K562 (cell line): ENCODE measurements around the gene SGMS1. TPM values are rescaled to one million over a fixed set of nuclear protein-coding genes. Genes with fewer than 3 reads are reported as not detected.

Experiments used
- ESRRB ChIP-seq: fragments of 250-450 bp; sonication (Bioruptor Pico); IDR thresholded peaks from 2 replicates; pipeline ENCODE4 v1.5.0; 2020; ENCODE audit warnings: mild to moderate bottlenecking, moderate library complexity, borderline replicate concordance
- HMG20B ChIP-seq: fragments of 250-450 bp; sonication (Bioruptor Pico); IDR thresholded peaks from 2 replicates; pipeline ENCODE4 v1.5.0; 2021; ENCODE audit warnings: mild to moderate bottlenecking
- ILK ChIP-seq: fragments of 450-650 bp; IDR thresholded peaks from 2 replicates; pipeline ENCODE4 v1.6.1; 2016; ENCODE audit warnings: missing genetic modification characterization, low read depth, mild to moderate bottlenecking, missing compliant biosample characterization, moderate library complexity, borderline replicate concordance
- MAFF ChIP-seq: IDR thresholded peaks from 2 replicates; pipeline ENCODE4 v1.6.1; 2012; ENCODE audit warnings: low read length, improper control_type of control experiment
- MCM3 ChIP-seq: fragments of 450-650 bp; IDR thresholded peaks from 2 replicates; pipeline ENCODE4 v1.6.1; 2016
- MGA ChIP-seq: fragments of 450-650 bp; IDR thresholded peaks from 2 replicates; pipeline ENCODE4 v1.6.1; 2016; ENCODE audit warnings: mild to moderate bottlenecking, moderate library complexity
- NR2C1 ChIP-seq, 2 experiments: fragments of 450-650 bp; IDR thresholded peaks; 2 replicates each; pipeline ENCODE4 v1.6.1; 2017; ENCODE audit warnings: mild to moderate bottlenecking in 2 of 2, antibody characterized with exemption in 1 of 2, inconsistent platforms in 1 of 2, missing compliant biosample characterization in 1 of 2, missing genetic modification characterization in 1 of 2
- RBBP5 ChIP-seq: fragments of 200-600 bp; sonication (generic); IDR thresholded peaks from 2 replicates; pipeline ENCODE4 v1.6.1; 2012; ENCODE audit warnings: borderline replicate concordance, mild to moderate bottlenecking, low read length, control low read depth, inconsistent platforms; ENCODE audit not compliant: insufficient read depth, poor library complexity, severe bottlenecking
- SUPT5H ChIP-seq: fragments of 450-650 bp; IDR thresholded peaks from 2 replicates; pipeline ENCODE4 v1.6.1; 2016
- TBP ChIP-seq: optimal IDR thresholded peaks from 2 replicates; pipeline ENCODE3; 2011; ENCODE audit warnings: low read depth, low read length, improper control_type of control experiment
- TOE1 ChIP-seq, 2 experiments: fragments of 450-650 bp in 1 of 2; sonication (generic) in 1 of 2; formaldehyde crosslinking in 1 of 2; IDR thresholded peaks; 2 replicates each; pipeline versions ENCODE4 v1.7.1 to v1.8.0; 2016 to 2022; ENCODE audit warnings: borderline replicate concordance in 2 of 2, mild to moderate bottlenecking in 2 of 2, antibody characterized with exemption in 1 of 2, inconsistent platforms in 1 of 2, low read depth in 1 of 2, missing genetic modification reagents in 1 of 2, moderate library complexity in 1 of 2
- ZFP36 ChIP-seq: fragments of 150-350 bp; IDR thresholded peaks from 2 replicates; pipeline ENCODE4 v1.6.1; 2018; ENCODE audit warnings: low read length, low read depth; ENCODE audit not compliant: partially characterized antibody
- ZNF212 ChIP-seq: fragments of 450-650 bp; formaldehyde crosslinking; IDR thresholded peaks from 2 replicates; pipeline ENCODE4 v1.4.0; 2020; ENCODE audit warnings: mild to moderate bottlenecking
- ZNF239 ChIP-seq: fragments of 250-450 bp; sonication (Bioruptor Pico); IDR thresholded peaks from 2 replicates; pipeline ENCODE4 v1.4.0; 2020; ENCODE audit warnings: mild to moderate bottlenecking
- ZNF354B ChIP-seq: fragments of 250-450 bp; sonication (Bioruptor Pico); IDR thresholded peaks from 2 replicates; pipeline ENCODE4 v1.4.0; 2020
- ZNF764 ChIP-seq: fragments of 250-450 bp; sonication (Bioruptor Pico); IDR thresholded peaks from 2 replicates; pipeline ENCODE4 v1.4.0; 2020; ENCODE audit warnings: low read depth, mild to moderate bottlenecking, moderate library complexity
- polyA plus RNA-seq, 8 experiments: library from polyadenylated mRNA; depleted of rRNA in 4 of 8; stranded (reverse) in 5 of 8; unstranded in 3 of 8; fragments of >200 nt; fragmentation: Nextera tagmentation in 2 of 8; fragmentation: Illumina TruSeq in 1 of 8; extraction: Ambion mirVana in 2 of 8; extraction: Trizol in 1 of 8; gene quantifications; 2 replicates each; pipeline versions ENCODE4 v1.2.1 to v1.2.3, GENCODE V29; 2011 to 2014; ENCODE audit warnings: inconsistent platforms in 1 of 8, missing spikeins in 1 of 8
- total RNA-seq, 7 experiments: library from RNA; depleted of rRNA in 6 of 7; stranded (reverse); fragments of >200 nt in 6 of 7; fragmentation: Illumina TruSeq in 2 of 7; extraction: Trizol in 2 of 7; gene quantifications; 2 replicates each; pipeline versions ENCODE4 v1.2.1 to v1.2.3, GENCODE V29; 2011 to 2021; ENCODE audit warnings: low replicate concordance in 1 of 7

The SGMS1 gene
- total and polyA plus RNA-seq, 9 of the 15 experiments (the other 6 are each of a cell fraction or from before 2014, with no cell fraction given) = 22.6 to 232 (median 82.2) TPM

GRCh38 chr10:50621968-50622705 is 1.6 kb downstream of the SGMS1 start (continued):
- peak; percentile 28; the same call in 1 of the 2 replicates for TF ChIP-seq MGA
- no peak for TF ChIP-seq NR2C1 (IDR thresholded peaks at IDR 0.05)
- TF ChIP-seq NR2C1 (tag; IDR thresholded peaks at IDR 0.05) = no peak
- no peak for TF ChIP-seq ZNF239
- TF ChIP-seq ESRRB = no peak
- no peak; the same call in 1 of the 2 replicates for TF ChIP-seq MAFF
- TF ChIP-seq TBP = peak; percentile 46
- no peak for TF ChIP-seq SUPT5H
- 0 out of 2 replicates have a peak, but pooled peaks have one; percentile 55 for TF ChIP-seq ZNF764
- no peak for TF ChIP-seq MCM3
- no peak for TF ChIP-seq ILK (tag)
- TF ChIP-seq ZNF354B (CRISPR knock-in tag) = no peak
- TF ChIP-seq ZNF212 (CRISPR knock-in tag) = 0 out of 2 replicates have a peak, but pooled peaks have one; percentile 60
- no peak for TF ChIP-seq RBBP5
- peak; percentile 58; the same call in 1 of the 2 replicates for TF ChIP-seq TOE1 (IDR thresholded peaks at IDR 0.05; ENCODE audit: borderline replicate concordance)
- TF ChIP-seq TOE1 (CRISPR knock-in tag; IDR thresholded peaks at IDR 0.05; ENCODE audit: borderline replicate concordance, low read depth) = no peak
- TF ChIP-seq HMG20B (CRISPR knock-in tag) = no peak
- TF ChIP-seq ZFP36 = no peak
